Measurements from ENCODE around the gene ABTB1. TPM values are rescaled to one million over a fixed set of nuclear protein-coding genes. Genes with fewer than 3 reads are reported as not detected.

Gene ABTB1
- total RNA-seq, 1 experiment from 2014 or later: 12.5 TPM

DNA sequence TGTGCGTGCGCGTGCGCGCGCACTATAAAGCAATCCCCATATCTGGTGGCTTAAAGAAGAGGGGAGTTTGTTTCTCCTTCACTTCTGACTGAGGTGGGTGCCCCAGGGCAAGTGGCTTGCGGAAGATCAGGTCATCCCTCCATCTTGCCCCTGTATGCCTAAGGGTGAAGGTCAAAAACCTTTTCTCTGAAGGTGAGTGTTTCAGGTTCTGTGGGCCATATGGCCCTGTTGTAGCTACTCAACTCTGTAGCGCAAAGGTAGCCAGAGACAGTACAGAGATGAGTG, 5.5 kb downstream of the ABTB1 start (continued):
- no peak for TF ChIP-seq ERG (CRISPR knock-in tag; IDR thresholded peaks at IDR 0.05)
- no peak for TF ChIP-seq NR2C2 (CRISPR knock-in tag; IDR thresholded peaks at IDR 0.05)

- no peaks in the 10 kb centered on the region; the same call in none of the 2 replicates for H3K27me3 Mint-ChIP-seq (ENCODE audit: low read depth)
- no peaks in the 10 kb centered on the region for H3K9me3 Mint-ChIP-seq
- no peak for ATAC-seq
- ChIA-PET CTCF (interaction anchor here (0.6 to 8.5 kb wide), 60 partner anchors 8 to 604 kb away, joined by 3 to 127 read pairs (median 6); partner anchors contain the start of genes MCM2, MGLL and PODXL2), POLR2A (no interaction called here)
- H3K27ac Mint-ChIP-seq: no peak overlapping the region
- DNase-seq (ENCODE audit: low spot score): peak; percentile 7
- H3K4me1 Mint-ChIP-seq: peaks cover 16% of the 10 kb centered on the region
- H3K4me3 Mint-ChIP-seq: no peak overlapping the region
- no peaks in the 10 kb centered on the region for H3K36me3 Mint-ChIP-seq
- TF ChIP-seq CBFB (CRISPR knock-in tag; IDR thresholded peaks at IDR 0.05; ENCODE audit: low read depth) (no peak), ETV6 (CRISPR knock-in tag; IDR thresholded peaks at IDR 0.05) (no peak), HMGXB4 (CRISPR knock-in tag; IDR thresholded peaks at IDR 0.05) (no peak), SP1 (CRISPR knock-in tag; conservative IDR thresholded peaks at IDR 0.05) (no peak), ATF6 (CRISPR knock-in tag; IDR thresholded peaks at IDR 0.05) (no peak)
These were observed 6.1 kb downstream of the ABTB1 start for GRCh38 chr3:127678611-127679533.

GRCh38 chr3:127679534-127680145, 6.9 kb downstream of the ABTB1 start:
- ATAC-seq: peak; percentile 73
- TF ChIP-seq EMX1 (CRISPR knock-in tag; IDR thresholded peaks at IDR 0.05): no peak
- TF ChIP-seq CTCF (IDR thresholded peaks at IDR 0.05): peak; percentile 52; the same call in 1 of the 2 replicates
- CTCF ChIA-PET: interaction anchor here (0.6 to 8.5 kb wide), 73 partner anchors 9 to 1091 kb away, joined by 3 to 127 read pairs (median 5); partner anchors contain the start of genes MCM2, MGLL, PODXL2 and RUVBL1
- H3K9me3 Mint-ChIP-seq: no peaks in the 10 kb centered on the region
- DNase-seq (ENCODE audit: low spot score): peak; percentile 69
- H3K4me1 Mint-ChIP-seq: peaks cover 10% of the 10 kb centered on the region
- no peak overlapping the region for H3K4me3 Mint-ChIP-seq
- no peaks in the 10 kb centered on the region for H3K36me3 Mint-ChIP-seq
- H3K27me3 Mint-ChIP-seq (ENCODE audit: low read depth): no peaks in the 10 kb centered on the region; the same call in 1 of the 2 replicates
- POLR2A ChIA-PET: interaction anchor here (0.6 kb wide), 1 partner anchor 363 kb away, joined by 5 read pairs; no protein-coding TSS in a partner anchor
- H3K27ac Mint-ChIP-seq: no peak overlapping the region

- POLR2A ChIA-PET: interaction anchor here (0.6 kb wide), 1 partner anchor 362 kb away, joined by 5 read pairs; no protein-coding TSS in a partner anchor
- Mint-ChIP-seq H3K36me3 (no peaks in the 10 kb centered on the region), H3K27ac (no peak overlapping the region), H3K9me3 (no peaks in the 10 kb centered on the region), H3K4me1 (peaks cover 9% of the 10 kb centered on the region), H3K27me3 (ENCODE audit: low read depth) (no peaks in the 10 kb centered on the region), H3K4me3 (no peak overlapping the region)
- DNase-seq (ENCODE audit: low spot score) (peak; percentile 7), ATAC-seq (no peak)
- CTCF ChIA-PET: interaction anchor here (0.6 to 8.5 kb wide), 58 partner anchors 9 to 1090 kb away, joined by 3 to 127 read pairs (median 6); partner anchors contain the start of genes MCM2, MGLL, PODXL2 and RUVBL1
- TF ChIP-seq, protein P1, sequence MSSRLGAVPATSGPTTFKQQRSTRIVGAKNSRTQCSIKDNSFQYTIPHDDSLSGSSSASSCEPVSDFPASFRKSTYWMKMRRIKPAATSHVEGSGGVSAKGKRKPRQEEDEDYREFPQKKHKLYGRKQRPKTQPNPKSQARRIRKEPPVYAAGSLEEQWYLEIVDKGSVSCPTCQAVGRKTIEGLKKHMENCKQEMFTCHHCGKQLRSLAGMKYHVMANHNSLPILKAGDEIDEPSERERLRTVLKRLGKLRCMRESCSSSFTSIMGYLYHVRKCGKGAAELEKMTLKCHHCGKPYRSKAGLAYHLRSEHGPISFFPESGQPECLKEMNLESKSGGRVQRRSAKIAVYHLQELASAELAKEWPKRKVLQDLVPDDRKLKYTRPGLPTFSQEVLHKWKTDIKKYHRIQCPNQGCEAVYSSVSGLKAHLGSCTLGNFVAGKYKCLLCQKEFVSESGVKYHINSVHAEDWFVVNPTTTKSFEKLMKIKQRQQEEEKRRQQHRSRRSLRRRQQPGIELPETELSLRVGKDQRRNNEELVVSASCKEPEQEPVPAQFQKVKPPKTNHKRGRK (CRISPR knock-in tag; IDR thresholded peaks at IDR 0.05; ENCODE audit: borderline replicate concordance): no peak
- TF ChIP-seq CBFB (CRISPR knock-in tag; IDR thresholded peaks at IDR 0.05; ENCODE audit: low read depth): no peak
- no peak for TF ChIP-seq GRHL2 (CRISPR knock-in tag; IDR thresholded peaks at IDR 0.05; ENCODE audit: insufficient replicate concordance, severe bottlenecking)
- no peak for TF ChIP-seq ZNF396 (CRISPR knock-in tag; IDR thresholded peaks at IDR 0.05; ENCODE audit: borderline replicate concordance)
- TF ChIP-seq NFYB (CRISPR knock-in tag; conservative IDR thresholded peaks at IDR 0.05; ENCODE audit: low read depth): no peak
- TF ChIP-seq, protein P2, sequence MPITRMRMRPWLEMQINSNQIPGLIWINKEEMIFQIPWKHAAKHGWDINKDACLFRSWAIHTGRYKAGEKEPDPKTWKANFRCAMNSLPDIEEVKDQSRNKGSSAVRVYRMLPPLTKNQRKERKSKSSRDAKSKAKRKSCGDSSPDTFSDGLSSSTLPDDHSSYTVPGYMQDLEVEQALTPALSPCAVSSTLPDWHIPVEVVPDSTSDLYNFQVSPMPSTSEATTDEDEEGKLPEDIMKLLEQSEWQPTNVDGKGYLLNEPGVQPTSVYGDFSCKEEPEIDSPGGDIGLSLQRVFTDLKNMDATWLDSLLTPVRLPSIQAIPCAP (CRISPR knock-in tag; IDR thresholded peaks at IDR 0.05): no peak
These were observed 7.5 kb downstream of the ABTB1 start for GRCh38 chr3:127680146-127680661.
